SU-DHL-6 (cell line): ENCODE results near the gene RAPH1.

Experiments used
- H2AFZ ChIP-seq: fragments of 200-600 bp; sonication (generic); 2 replicates; pipeline ENCODE4 v1.6.1; 2014; ENCODE audit warnings: low read depth, mild to moderate bottlenecking, moderate library complexity, mixed read lengths, antibody characterized with exemption, low read length; ENCODE audit not compliant: severe bottlenecking
- H3F3A ChIP-seq: fragments of 200-600 bp; shearing (Covaris generic); 2 replicates; pipeline ENCODE4 v1.6.0; 2016; ENCODE audit warnings: antibody characterized with exemption, mild to moderate bottlenecking; ENCODE audit not compliant: insufficient read depth
- H3K27ac ChIP-seq: fragments of 200-600 bp; sonication (generic); 2 replicates; pipeline ENCODE4 v1.5.1; 2016; ENCODE audit warnings: low read depth, mild to moderate bottlenecking, low read length, moderate library complexity, mixed read lengths
- H3K27me3 ChIP-seq: fragments of 200-600 bp; sonication (generic), shearing (Covaris generic); 2 replicates; pipeline ENCODE4 v1.6.0; 2014; ENCODE audit warnings: mild to moderate bottlenecking, low read length
- H3K36me3 ChIP-seq: fragments of 200-600 bp; sonication (generic); 2 replicates; pipeline ENCODE4 v1.6.1; 2014; ENCODE audit warnings: mild to moderate bottlenecking, low read length, mixed read lengths
- H3K4me2 ChIP-seq: fragments of 300-600, 200-600 bp; shearing (Covaris generic), sonication (generic); 2 replicates; pipeline ENCODE4 v1.6.0; 2014; ENCODE audit warnings: low read length, low read depth, mild to moderate bottlenecking; ENCODE audit not compliant: poor library complexity, severe bottlenecking
- H3K4me3 ChIP-seq: fragments of 200-600 bp; sonication (generic); 2 replicates; pipeline ENCODE4 v1.5.1; 2014; ENCODE audit warnings: antibody characterized with exemption, low read length, mild to moderate bottlenecking, mixed read lengths; ENCODE audit not compliant: insufficient read depth, poor library complexity, severe bottlenecking
- H3K79me2 ChIP-seq: fragments of 200-600 bp; sonication (generic); 2 replicates; pipeline ENCODE4 v1.6.1; 2014; ENCODE audit warnings: mild to moderate bottlenecking, low read length, moderate library complexity; ENCODE audit not compliant: insufficient read depth
- H3K9ac ChIP-seq: fragments of 200-600 bp; sonication (generic); 2 replicates; pipeline ENCODE4 v1.7.0; 2014; ENCODE audit warnings: mild to moderate bottlenecking, low read length
- H3K9me2 ChIP-seq: fragments of 200-600 bp; sonication (generic); replicated peaks from 2 replicates; pipeline ENCODE4 v1.6.1; 2014; ENCODE audit warnings: low read length; ENCODE audit not compliant: insufficient read depth
- H3K9me3 ChIP-seq: fragments of 200-600 bp; sonication (generic); 2 replicates; pipeline ENCODE4 v1.6.1; 2014; ENCODE audit warnings: low read length, mixed read lengths; ENCODE audit not compliant: insufficient read depth
- H4K20me1 ChIP-seq: fragments of 200-600 bp; sonication (generic); 2 replicates; pipeline ENCODE4 v1.6.1; 2014; ENCODE audit warnings: low read depth, mild to moderate bottlenecking, antibody characterized with exemption, low read length, moderate library complexity, mixed read lengths
- EZH2phosphoT487 ChIP-seq: fragments of 200-600 bp; sonication (generic), shearing (Covaris generic); conservative IDR thresholded peaks from 2 replicates; pipeline ENCODE4 v1.6.1; 2018; ENCODE audit warnings: mild to moderate bottlenecking, antibody characterized with exemption, low read length, moderate library complexity, mixed read lengths
- TF ChIP-seq, protein P1 (sequence below): fragments of 200-600 bp; sonication (generic); IDR thresholded peaks from one replicate; pipeline ENCODE4 v1.5.1; 2017; ENCODE audit warnings: antibody characterized with exemption, mild to moderate bottlenecking, low read length, moderate library complexity; ENCODE audit not compliant: insufficient read depth, poor library complexity, severe bottlenecking

RAPH1 gene

DNA sequence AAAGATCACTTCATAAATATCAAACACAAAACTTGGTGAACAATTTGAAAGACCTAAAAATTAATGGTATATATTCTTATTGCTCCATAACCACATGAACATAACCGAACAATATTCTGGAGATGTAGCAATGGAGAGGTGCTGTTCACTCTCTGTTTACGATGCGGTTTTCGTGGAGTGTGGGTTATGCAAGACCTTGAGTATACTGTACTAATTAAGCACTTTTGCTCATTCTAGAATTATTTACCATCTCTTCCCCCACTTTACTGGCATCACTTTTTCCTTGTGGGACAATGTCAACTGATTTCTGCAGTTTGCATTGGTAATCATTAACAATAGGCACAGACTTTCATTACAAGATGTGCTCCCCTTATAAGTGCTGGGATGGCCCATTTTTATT, 97.6 kb downstream of the RAPH1 start:
- H2AFZ ChIP-seq, result no peak overlapping the region
- H3K36me3 ChIP-seq, result no peaks in the 10 kb centered on the region
- H3K27ac ChIP-seq, result no peak overlapping the region
- H3K27me3 ChIP-seq, result no peaks in the 10 kb centered on the region
- no peaks in the 10 kb centered on the region for H3K79me2 ChIP-seq
- no peaks in the 10 kb centered on the region for H3K9me3 ChIP-seq
- H3K4me3 ChIP-seq, result no peak overlapping the region
- no peaks in the 10 kb centered on the region for H4K20me1 ChIP-seq
- H3K4me2 ChIP-seq, result no peak overlapping the region
- H3K9ac ChIP-seq, result no peak overlapping the region
- H3K9me2 ChIP-seq, result no peaks in the 10 kb centered on the region
- no peak for TF ChIP-seq EZH2phosphoT487
- TF ChIP-seq, protein P1, sequence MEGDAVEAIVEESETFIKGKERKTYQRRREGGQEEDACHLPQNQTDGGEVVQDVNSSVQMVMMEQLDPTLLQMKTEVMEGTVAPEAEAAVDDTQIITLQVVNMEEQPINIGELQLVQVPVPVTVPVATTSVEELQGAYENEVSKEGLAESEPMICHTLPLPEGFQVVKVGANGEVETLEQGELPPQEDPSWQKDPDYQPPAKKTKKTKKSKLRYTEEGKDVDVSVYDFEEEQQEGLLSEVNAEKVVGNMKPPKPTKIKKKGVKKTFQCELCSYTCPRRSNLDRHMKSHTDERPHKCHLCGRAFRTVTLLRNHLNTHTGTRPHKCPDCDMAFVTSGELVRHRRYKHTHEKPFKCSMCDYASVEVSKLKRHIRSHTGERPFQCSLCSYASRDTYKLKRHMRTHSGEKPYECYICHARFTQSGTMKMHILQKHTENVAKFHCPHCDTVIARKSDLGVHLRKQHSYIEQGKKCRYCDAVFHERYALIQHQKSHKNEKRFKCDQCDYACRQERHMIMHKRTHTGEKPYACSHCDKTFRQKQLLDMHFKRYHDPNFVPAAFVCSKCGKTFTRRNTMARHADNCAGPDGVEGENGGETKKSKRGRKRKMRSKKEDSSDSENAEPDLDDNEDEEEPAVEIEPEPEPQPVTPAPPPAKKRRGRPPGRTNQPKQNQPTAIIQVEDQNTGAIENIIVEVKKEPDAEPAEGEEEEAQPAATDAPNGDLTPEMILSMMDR, result no peak
- H3F3A ChIP-seq, result no peaks in the 10 kb centered on the region

DNA sequence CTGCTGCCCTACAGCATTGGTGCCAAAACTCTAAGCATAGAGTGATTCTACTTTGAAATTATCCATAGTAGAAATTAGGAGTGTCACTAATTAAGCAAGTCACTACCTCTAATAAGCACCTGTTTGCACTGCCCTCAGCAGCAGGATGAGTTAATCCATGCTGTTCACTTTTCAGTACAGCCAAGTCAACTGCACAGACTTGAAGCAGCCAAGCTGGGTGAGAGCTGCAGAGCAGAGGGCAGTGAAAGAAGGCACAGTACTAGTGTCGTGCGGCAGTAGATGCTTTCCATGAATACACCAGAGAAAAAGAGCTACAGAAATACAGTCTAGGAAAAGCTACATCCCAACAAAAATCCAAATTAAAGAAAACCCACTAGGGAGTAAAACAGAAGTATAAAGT, 98.6 kb downstream of the RAPH1 start:
- no peak overlapping the region for H3K4me3 ChIP-seq
- no peaks in the 10 kb centered on the region for H3F3A ChIP-seq
- no peaks in the 10 kb centered on the region for H4K20me1 ChIP-seq
- H3K4me2 ChIP-seq, result no peak overlapping the region
- no peaks in the 10 kb centered on the region for H3K36me3 ChIP-seq
- H3K9ac ChIP-seq, result no peak overlapping the region
- H3K9me3 ChIP-seq, result no peaks in the 10 kb centered on the region
- no peak overlapping the region for H2AFZ ChIP-seq
- H3K9me2 ChIP-seq, result no peaks in the 10 kb centered on the region
- no peaks in the 10 kb centered on the region for H3K79me2 ChIP-seq
- no peak overlapping the region for H3K27ac ChIP-seq
- no peak for TF ChIP-seq EZH2phosphoT487
- TF ChIP-seq, protein P1, result no peak
- no peaks in the 10 kb centered on the region for H3K27me3 ChIP-seq

DNA sequence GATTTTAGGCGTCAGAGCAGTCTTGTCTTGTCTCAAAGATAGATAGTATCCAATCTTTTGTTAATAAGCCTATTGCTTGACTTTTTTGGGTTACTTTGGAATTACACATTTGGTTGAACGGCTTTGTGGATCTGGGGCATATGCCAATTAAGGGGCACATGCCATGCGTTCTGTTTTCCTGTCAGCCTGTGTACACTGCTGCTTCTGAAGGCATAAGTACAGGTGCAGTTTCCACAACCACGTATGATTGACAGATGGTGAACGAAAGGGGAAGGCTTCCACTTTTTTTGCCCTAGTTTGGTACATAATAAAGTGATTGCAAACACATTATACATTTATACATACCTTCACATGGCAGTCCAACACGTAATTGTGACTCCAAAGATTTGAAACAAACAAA, 102.3 kb downstream of the RAPH1 start:
- Histone ChIP-seq H3K79me2 (no peaks in the 10 kb centered on the region), H3K4me2 (no peak overlapping the region), H3K9ac (no peak overlapping the region), H4K20me1 (no peaks in the 10 kb centered on the region), H3K9me2 (no peaks in the 10 kb centered on the region), H3K36me3 (no peaks in the 10 kb centered on the region), H3K27me3 (no peaks in the 10 kb centered on the region), H3K9me3 (no peaks in the 10 kb centered on the region), H2AFZ (no peak overlapping the region), H3K27ac (no peak overlapping the region), H3K4me3 (no peak overlapping the region), H3F3A (no peaks in the 10 kb centered on the region)
- TF ChIP-seq, protein P1, result no peak
- TF ChIP-seq EZH2phosphoT487, result no peak
